Spleen (tissue), 11 donors: Measurements from ENCODE around the gene METTL26. TPM values are rescaled to one million over a fixed set of nuclear protein-coding genes. Genes with fewer than 3 reads are reported as not detected.

Experiments
- DNase-seq: peaks from one replicate; pipeline ENCODE4 v3.0.0-alpha.2; 2020
- H3K27ac ChIP-seq, 8 donors: fragments of 200-600 bp; sonication (generic) in 7 of 8; 1 replicate in 4 of 8; 2 replicates in 4 of 8; pipeline versions ENCODE4 v1.5.0 to v1.8.0; 2016 to 2021; ENCODE audit warnings: inconsistent platforms in 4 of 8, mild to moderate bottlenecking in 4 of 8, moderate library complexity in 1 of 8
- H3K27me3 ChIP-seq, 7 donors: fragments of 200-600 bp; sonication (generic) in 6 of 7; replicated peaks in 1 of 7; 1 replicate in 4 of 7; 2 replicates in 3 of 7; pipeline versions ENCODE4 v1.5.0 to v1.8.0; 2016 to 2021; ENCODE audit warnings: inconsistent platforms in 3 of 7, mild to moderate bottlenecking in 1 of 7
- H3K36me3 ChIP-seq, 6 donors: fragments of 200-600 bp; sonication (generic) in 5 of 6; 1 replicate in 4 of 6; 2 replicates in 2 of 6; pipeline versions ENCODE4 v1.5.0 to v1.8.0; 2016 to 2021; ENCODE audit warnings: inconsistent platforms in 2 of 6
- H3K4me1 ChIP-seq, 6 donors: fragments of 200-600 bp; sonication (generic) in 5 of 6; 1 replicate in 3 of 6; 2 replicates in 3 of 6; pipeline versions ENCODE4 v1.5.0 to v1.8.0; 2016 to 2021; ENCODE audit warnings: inconsistent platforms in 3 of 6
- H3K4me3 ChIP-seq, 8 donors: fragments of 200-600 bp; sonication (generic) in 7 of 8; 1 replicate in 4 of 8; 2 replicates in 4 of 8; pipeline versions ENCODE4 v1.5.0 to v1.8.0; 2016 to 2021; ENCODE audit warnings: inconsistent platforms in 4 of 8, mild to moderate bottlenecking in 4 of 8, moderate library complexity in 2 of 8
- H3K9me3 ChIP-seq, 8 donors: fragments of 200-600 bp; sonication (generic) in 7 of 8; 1 replicate in 4 of 8; 2 replicates in 4 of 8; pipeline versions ENCODE4 v1.5.0 to v1.8.0; 2016 to 2021; ENCODE audit warnings: inconsistent platforms in 4 of 8
- CTCF ChIP-seq, 11 experiments: fragments of 200-600 bp in 7 of 11; fragments of 450-650 bp in 4 of 11; sonication (generic) in 4 of 11; IDR thresholded peaks in 8 of 11; conservative IDR thresholded peaks in 3 of 11; 1 replicate in 7 of 11; 2 replicates in 4 of 11; pipeline versions ENCODE4 v1.4.0 to v1.8.0; 2016 to 2021; ENCODE audit warnings: antibody characterized with exemption in 11 of 11, inconsistent platforms in 4 of 11, mild to moderate bottlenecking in 1 of 11
- POLR2A ChIP-seq, 3 donors: fragments of 450-650 bp; IDR thresholded peaks; one replicate each; pipeline ENCODE4 v1.5.1; 2017; ENCODE audit warnings: antibody characterized with exemption in 3 of 3, mild to moderate bottlenecking in 1 of 3
- POLR2AphosphoS5 ChIP-seq, 3 donors: sonication (generic); formaldehyde crosslinking; IDR thresholded peaks; one replicate each; pipeline ENCODE4 v1.5.1; 2017; ENCODE audit warnings: antibody characterized with exemption in 3 of 3
- WGBS, 5 donors: extraction: QIAGEN DNeasy Blood & Tissue Kit in 3 of 5; methylation state at CpG; one replicate each; pipeline versions ENCODE4 v1.1.5 to v1.1.7; 2013 to 2018; 5-methylcytosine and 5-hydroxymethylcytosine counted together
- intact Hi-C: fragments of 100-400 bp; cut with DNase I; formaldehyde crosslinking; loops from one replicate; pipeline ENCODE4 v1.15.0; 2023; ENCODE audit warnings: low total_unique reads
- polyA plus RNA-seq, 3 donors: library from polyadenylated mRNA; stranded (reverse); fragments of 200-250 nt; gene quantifications; one replicate each; pipeline ENCODE4 v1.2.1, GENCODE V29; 2013
- total RNA-seq, 7 donors: library from RNA; depleted of rRNA in 3 of 7; stranded (reverse); fragments of >200 nt in 3 of 7; fragmentation: NEBNext Ultra II Directional in 4 of 7; extraction: Animal tissue kit (Norgen Biotek cat#: 25700) in 4 of 7; gene quantifications; one replicate each; pipeline versions ENCODE4 v1.1.0 to v1.2.1, GENCODE V29; 2016 to 2021
- donor health status: healthy with polysubstance abuse.
- donor health status: DM: no; HTN: no; CAD: no; lungs with moderate emphysema.
- donor health status: DM: no; HTN: no; CAD: no.
- donor health status: Bipolar disorder and iron deficiency.
- donor health status: healthy.
- donor health status: DM: no; HTN: no; CAD: no.
- donor health status: DM: yes; HTN: yes; CAD: no.

METTL26 gene
- total and polyA plus RNA-seq, 10 donors = 39.6 to 165 (median 59.4) TPM

- intact Hi-C loops = no loop called here
- peaks cover 0 to 14% (median 5%) of the 10 kb centered on the region in 6 donors for H3K36me3 ChIP-seq
- H3K4me3 ChIP-seq = no peak overlapping the region
- H3K27ac ChIP-seq = peak overlapping the region in 2 of 8 donors; percentile 12 to 28
- DNase-seq = no peak
- H3K4me1 ChIP-seq = peaks cover 26 to 84% (median 56%) of the 10 kb centered on the region in 6 donors
- 77 to 89% (median 81%) methylated on average over 8 to 9 of the region's 9 CpGs for WGBS, 5 donors
- peaks cover 0 to 4% (median 0%) of the 10 kb centered on the region in 7 donors for H3K27me3 ChIP-seq
- TF ChIP-seq POLR2A (IDR thresholded peaks at IDR 0.05) (no peak), POLR2AphosphoS5 (IDR thresholded peaks at IDR 0.05) (no peak), CTCF (IDR thresholded peaks at IDR 0.05 in 8 of 11, conservative IDR thresholded peaks at IDR 0.05 in 3 of 11) (no peak)
- no peaks in the 10 kb centered on the region for H3K9me3 ChIP-seq
Observed at GRCh38 chr16:638836-639235, 2.7 kb upstream of the METTL26 start.

GRCh38 chr16:638034-638543 lies 2.0 kb upstream of the METTL26 start:
- Histone ChIP-seq H3K9me3 (no peaks in the 10 kb centered on the region), H3K4me3 (no peak overlapping the region), H3K27ac (peak overlapping the region in 2 of 8 donors; percentile 93 to 96), H3K36me3 (peaks cover 0 to 21% (median 12%) of the 10 kb centered on the region in 6 donors), H3K4me1 (peaks cover 25 to 76% (median 51%) of the 10 kb centered on the region in 6 donors), H3K27me3 (peaks cover 0 to 4% (median 0%) of the 10 kb centered on the region in 7 donors)
- 82 to 91% (median 88%) methylated on average over 10 to 15 of the region's 15 CpGs for WGBS, 5 donors
- intact Hi-C loops = no loop called here
- no peak for TF ChIP-seq POLR2AphosphoS5 (IDR thresholded peaks at IDR 0.05)
- no peak for TF ChIP-seq POLR2A (IDR thresholded peaks at IDR 0.05)
- TF ChIP-seq CTCF (IDR thresholded peaks at IDR 0.05 in 8 of 11, conservative IDR thresholded peaks at IDR 0.05 in 3 of 11) = no peak
- peak; percentile 84 for DNase-seq

GRCh38 chr16:637081-638018 lies 1.2 kb upstream of the METTL26 start:
- Histone ChIP-seq H3K36me3 (peaks cover 0 to 28% (median 17%) of the 10 kb centered on the region in 6 donors), H3K27me3 (peaks cover 0 to 4% (median 0%) of the 10 kb centered on the region in 7 donors), H3K9me3 (no peaks in the 10 kb centered on the region), H3K4me3 (peak overlapping the region; percentile 66 to 98 (median 85)), H3K4me1 (peaks cover 17 to 72% (median 44%) of the 10 kb centered on the region in 6 donors), H3K27ac (peak overlapping the region; percentile 93 to 98 (median 95))
- intact Hi-C loops = no loop called here
- TF ChIP-seq POLR2AphosphoS5 (IDR thresholded peaks at IDR 0.05) = no peak
- TF ChIP-seq CTCF (IDR thresholded peaks at IDR 0.05 in 8 of 11, conservative IDR thresholded peaks at IDR 0.05 in 3 of 11) = no peak
- TF ChIP-seq POLR2A (IDR thresholded peaks at IDR 0.05) = no peak
- 17 to 31% (median 26%) methylated on average over 20 to 52 of the region's 53 CpGs for WGBS, 5 donors
- DNase-seq = peak; percentile 88
